Heart left ventricle (tissue), 16 donors: ENCODE measurements around the gene ASZ1. TPM values are rescaled to one million over a fixed set of nuclear protein-coding genes. Genes with fewer than 3 reads are reported as not detected.
A peak's percentile ranks its signal among the peaks of the same experiment; 100 is the strongest.

Experiments
- ATAC-seq, 4 donors: fragments of 200-7000 bp; cut with Tn5 transposase; one replicate each; pipeline ENCODE4 v1.9.1; 2020 to 2022; ENCODE audit warnings: moderate library complexity in 4 of 4, mild to moderate bottlenecking in 3 of 4, moderate number of reproducible peaks in 1 of 4
- DNase-seq, 5 donors: peaks; one replicate each; pipeline ENCODE4 v3.0.0-alpha.2; 2020
- H3K27ac ChIP-seq, 12 donors: fragments of 200-600 bp; sonication (generic) in 4 of 12; one replicate each; pipeline versions ENCODE4 v1.5.0 to v1.8.0; 2016 to 2022; ENCODE audit warnings: mild to moderate bottlenecking in 2 of 12
- H3K27me3 ChIP-seq, 9 donors: fragments of 200-600 bp; sonication (generic) in 2 of 9; one replicate each; pipeline versions ENCODE4 v1.5.1 to v1.8.0; 2016 to 2022; ENCODE audit warnings: mild to moderate bottlenecking in 3 of 9
- H3K36me3 ChIP-seq, 9 donors: fragments of 200-600 bp; sonication (generic) in 2 of 9; one replicate each; pipeline versions ENCODE4 v1.5.0 to v1.8.0; 2018 to 2022; ENCODE audit warnings: mild to moderate bottlenecking in 2 of 9
- H3K4me1 ChIP-seq, 12 donors: fragments of 200-600 bp; sonication (generic) in 4 of 12; one replicate each; pipeline versions ENCODE4 v1.5.0 to v1.8.0; 2016 to 2022; ENCODE audit warnings: mild to moderate bottlenecking in 3 of 12
- H3K4me3 ChIP-seq, 12 donors: fragments of 200-600 bp; sonication (generic) in 4 of 12; one replicate each; pipeline versions ENCODE4 v1.5.0 to v1.8.0; 2017 to 2022; ENCODE audit warnings: mild to moderate bottlenecking in 9 of 12, moderate library complexity in 4 of 12
- H3K9me3 ChIP-seq, 12 donors: fragments of 200-600 bp; sonication (generic) in 4 of 12; one replicate each; pipeline versions ENCODE4 v1.5.0 to v1.8.0; 2016 to 2022; ENCODE audit warnings: mild to moderate bottlenecking in 1 of 12
- POLR2A ChIP-seq, 2 donors: fragments of 450-650 bp; IDR thresholded peaks; one replicate each; pipeline ENCODE4 v1.6.1; 2017; ENCODE audit warnings: antibody characterized with exemption in 2 of 2, mild to moderate bottlenecking in 2 of 2, moderate library complexity in 2 of 2
- WGBS, 4 donors: extraction: QIAGEN DNeasy Blood & Tissue Kit in 2 of 4; methylation state at CpG; one replicate each; pipeline versions ENCODE4 v1.1.5 to v1.1.7; 2013 to 2018; 5-methylcytosine and 5-hydroxymethylcytosine counted together
- intact Hi-C, 10 donors: fragments of 100-400 bp; cut with DNase I; formaldehyde crosslinking; loops; one replicate each; pipeline versions ENCODE4 v1.11.1 to v1.14.2; 2022
- polyA plus RNA-seq, 2 donors: library from polyadenylated mRNA; stranded (reverse); fragments of 200-250 nt; gene quantifications; one replicate each; pipeline ENCODE4 v1.2.3, GENCODE V29; 2013
- total RNA-seq, 9 donors: library from RNA; depleted of rRNA in 2 of 9; stranded (reverse); fragments of >200 nt in 2 of 9; fragmentation: NEBNext Ultra II Directional in 3 of 9; extraction: Animal tissue kit (Norgen Biotek cat#: 25700) in 3 of 9; gene quantifications; one replicate each; pipeline versions ENCODE4 v1.1.0 to v1.2.4, GENCODE V29; 2016 to 2023
- TF ChIP-seq, protein P1 (sequence below), 12 donors: fragments of 200-600 bp; sonication (generic) in 4 of 12; IDR thresholded peaks; one replicate each; pipeline versions ENCODE4 v1.5.0 to v1.8.0; 2018 to 2022; ENCODE audit warnings: antibody characterized with exemption in 12 of 12, mild to moderate bottlenecking in 5 of 12
- donor health status: ischemic (EF 13 %, LVEDD 7.1; RV severe dilation, severe dysfunction).
- donor health status: healthy with polysubstance abuse.
- donor health status: DM: no; HTN: yes; CAD: no.
- donor health status: DM: no; HTN: no; CAD: no.
- donor health status: ischemic (EF 25% LVEDD 6.9; RV normal size, moderate dysfunction).
- donor health status: ischemic (EF 25% LVEDD 5.7; RV mildly dilated, moderate dysfunction).
- donor health status: healthy.
- donor health status: DM: yes; HTN: yes; CAD: no.
- donor health status: ischemic (EF 35%, LVEDD 5.7; RV mildly dilated, moderate dysfunction).
- donor health status: nonischemic (EF 11% LVEDD 7.7; RV severe dilation, severe dysfunction).
- donor health status: DM: yes; HTN: yes; CAD: no.
- donor health status: PGD.
- donor health status: ischemic (EF 29% LVEDD 5.4; RV normal size, mild dysfunction).
- donor health status: nonischemic (EF 23%, LVEDD 6.1; RV moderate dilation, normal function).

ASZ1 gene
- total and polyA plus RNA-seq, 11 donors: not detected

GRCh38 chr7:117323851-117324711 lies 103.2 kb downstream of the ASZ1 start:
- peak; percentile 32 to 61 (median 46) for DNase-seq
- Histone ChIP-seq H3K36me3 (no peaks in the 10 kb centered on the region), H3K9me3 (peaks cover 0 to 1% (median 0%) of the 10 kb centered on the region in 12 donors), H3K4me1 (peaks cover 0 to 24% (median 9%) of the 10 kb centered on the region in 12 donors), H3K4me3 (peak overlapping the region; percentile 8 to 55 (median 40)), H3K27me3 (peaks cover 8 to 51% (median 25%) of the 10 kb centered on the region in 9 donors), H3K27ac (peak overlapping the region in 1 of 12 donors; percentile 9)
- WGBS, 4 donors: 1 to 2% (median 1%) methylated on average over 15 to 67 of the region's 67 CpGs
- TF ChIP-seq POLR2A (IDR thresholded peaks at IDR 0.05): no peak
- TF ChIP-seq, protein P1, sequence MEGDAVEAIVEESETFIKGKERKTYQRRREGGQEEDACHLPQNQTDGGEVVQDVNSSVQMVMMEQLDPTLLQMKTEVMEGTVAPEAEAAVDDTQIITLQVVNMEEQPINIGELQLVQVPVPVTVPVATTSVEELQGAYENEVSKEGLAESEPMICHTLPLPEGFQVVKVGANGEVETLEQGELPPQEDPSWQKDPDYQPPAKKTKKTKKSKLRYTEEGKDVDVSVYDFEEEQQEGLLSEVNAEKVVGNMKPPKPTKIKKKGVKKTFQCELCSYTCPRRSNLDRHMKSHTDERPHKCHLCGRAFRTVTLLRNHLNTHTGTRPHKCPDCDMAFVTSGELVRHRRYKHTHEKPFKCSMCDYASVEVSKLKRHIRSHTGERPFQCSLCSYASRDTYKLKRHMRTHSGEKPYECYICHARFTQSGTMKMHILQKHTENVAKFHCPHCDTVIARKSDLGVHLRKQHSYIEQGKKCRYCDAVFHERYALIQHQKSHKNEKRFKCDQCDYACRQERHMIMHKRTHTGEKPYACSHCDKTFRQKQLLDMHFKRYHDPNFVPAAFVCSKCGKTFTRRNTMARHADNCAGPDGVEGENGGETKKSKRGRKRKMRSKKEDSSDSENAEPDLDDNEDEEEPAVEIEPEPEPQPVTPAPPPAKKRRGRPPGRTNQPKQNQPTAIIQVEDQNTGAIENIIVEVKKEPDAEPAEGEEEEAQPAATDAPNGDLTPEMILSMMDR (IDR thresholded peaks at IDR 0.05): no peak
- intact Hi-C loops: no loop called here
- ATAC-seq: peak; percentile 59 to 85 (median 82)

- H3K4me3 ChIP-seq: peak overlapping the region; percentile 22 to 55 (median 40)
- H3K4me1 ChIP-seq: peaks cover 0 to 24% (median 9%) of the 10 kb centered on the region in 12 donors
- H3K27me3 ChIP-seq: peaks cover 8 to 51% (median 25%) of the 10 kb centered on the region in 9 donors
- ATAC-seq (no peak), DNase-seq (no peak)
- no peak overlapping the region for H3K27ac ChIP-seq
- WGBS, 4 donors: 0 to 2% (median 1%) methylated on average over 18 to 25 of the region's 25 CpGs
- intact Hi-C loops: no loop called here
- TF ChIP-seq POLR2A (IDR thresholded peaks at IDR 0.05): no peak
- TF ChIP-seq, protein P1 (IDR thresholded peaks at IDR 0.05): no peak
- H3K9me3 ChIP-seq: no peaks in the 10 kb centered on the region
- H3K36me3 ChIP-seq: no peaks in the 10 kb centered on the region
Measured at GRCh38 chr7:117323305-117323850, 103.9 kb downstream of the ASZ1 start.

- DNase-seq: no peak
Measured at GRCh38 chr7:117322741-117323304, 104.5 kb downstream of the ASZ1 start, which contains the start of gene WNT2. Gene WNT2, minus strand, starts transcription at chr7:117323058. Its CDS starts 69 bp downstream, at chr7:117322989.

More at GRCh38 chr7:117322741-117323304, 104.5 kb downstream of the ASZ1 start, which contains the start of gene WNT2:
- peak within 1 kb of the TSS; percentile 22 to 55 (median 40) for H3K4me3 ChIP-seq
- ATAC-seq: no peak
- H3K9me3 ChIP-seq: no peaks in the 10 kb centered on the region
- H3K4me1 ChIP-seq: peaks cover 0 to 24% (median 9%) of the 10 kb centered on the region in 12 donors
- peaks cover 8 to 51% (median 25%) of the 10 kb centered on the region in 9 donors for H3K27me3 ChIP-seq
- H3K36me3 ChIP-seq: no peaks in the 10 kb centered on the region
- WGBS, 4 donors: 0 to 1% (median 1%) methylated on average over 23 to 60 of the region's 60 CpGs
- TF ChIP-seq, protein P1 (IDR thresholded peaks at IDR 0.05): no peak
- TF ChIP-seq POLR2A (IDR thresholded peaks at IDR 0.05): no peak
- intact Hi-C loops: no loop called here
- peak within 1 kb of the TSS in 1 of 12 donors; percentile 9 for H3K27ac ChIP-seq
